A673 (cell line): ENCODE results near the gene TMED10.

Experiments used
- EZH2 ChIP-seq: fragments of 200-600 bp; sonication (generic); IDR thresholded peaks from 2 replicates; pipeline ENCODE4 v1.6.1; 2017; ENCODE audit warnings: borderline replicate concordance, low read depth, mild to moderate bottlenecking, mixed read lengths, antibody characterized with exemption, low read length; ENCODE audit not compliant: poor library complexity, severe bottlenecking
- TF ChIP-seq, protein P1 (sequence below): fragments of 300-800, 200-600 bp; sonication (generic); conservative IDR thresholded peaks from 2 replicates; pipeline ENCODE4 v1.5.1; 2017; ENCODE audit warnings: low read depth, mild to moderate bottlenecking, antibody characterized with exemption, low read length, moderate library complexity, mixed read lengths

DNA sequence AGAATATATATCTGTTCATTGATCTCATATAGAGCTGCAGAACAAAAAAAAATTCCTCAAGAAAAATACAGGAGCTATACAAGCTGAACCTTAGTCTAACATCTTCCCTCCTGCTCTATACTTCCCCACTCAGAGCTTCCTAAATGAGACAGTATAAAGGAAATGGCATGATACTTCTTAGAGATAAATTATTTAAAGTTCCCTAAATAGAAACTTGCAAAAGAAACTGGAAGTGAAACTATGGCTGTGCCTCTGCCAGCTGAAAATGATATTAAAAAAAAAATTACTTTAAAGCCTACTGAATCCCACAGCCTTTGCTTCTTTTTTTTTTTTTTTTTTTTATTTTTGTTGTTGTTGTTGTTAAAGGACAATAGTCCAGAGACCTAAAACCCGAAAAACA, 37.9 kb downstream of the TMED10 start:
- TF ChIP-seq, protein P1, sequence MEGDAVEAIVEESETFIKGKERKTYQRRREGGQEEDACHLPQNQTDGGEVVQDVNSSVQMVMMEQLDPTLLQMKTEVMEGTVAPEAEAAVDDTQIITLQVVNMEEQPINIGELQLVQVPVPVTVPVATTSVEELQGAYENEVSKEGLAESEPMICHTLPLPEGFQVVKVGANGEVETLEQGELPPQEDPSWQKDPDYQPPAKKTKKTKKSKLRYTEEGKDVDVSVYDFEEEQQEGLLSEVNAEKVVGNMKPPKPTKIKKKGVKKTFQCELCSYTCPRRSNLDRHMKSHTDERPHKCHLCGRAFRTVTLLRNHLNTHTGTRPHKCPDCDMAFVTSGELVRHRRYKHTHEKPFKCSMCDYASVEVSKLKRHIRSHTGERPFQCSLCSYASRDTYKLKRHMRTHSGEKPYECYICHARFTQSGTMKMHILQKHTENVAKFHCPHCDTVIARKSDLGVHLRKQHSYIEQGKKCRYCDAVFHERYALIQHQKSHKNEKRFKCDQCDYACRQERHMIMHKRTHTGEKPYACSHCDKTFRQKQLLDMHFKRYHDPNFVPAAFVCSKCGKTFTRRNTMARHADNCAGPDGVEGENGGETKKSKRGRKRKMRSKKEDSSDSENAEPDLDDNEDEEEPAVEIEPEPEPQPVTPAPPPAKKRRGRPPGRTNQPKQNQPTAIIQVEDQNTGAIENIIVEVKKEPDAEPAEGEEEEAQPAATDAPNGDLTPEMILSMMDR: no peak
- no peak for TF ChIP-seq EZH2
